ENCODE results near the gene B2M.
"Not testable (repeated sequence)": the region's sequence is repeated elsewhere in the genome, so short reads cannot be mapped to it uniquely, and the experiment has no call there.

The B2M gene

GRCh38 chr15:44726568-44727484 lies 15.5 kb downstream of the B2M start:
- DNase-seq: peak; percentile 92

DNA sequence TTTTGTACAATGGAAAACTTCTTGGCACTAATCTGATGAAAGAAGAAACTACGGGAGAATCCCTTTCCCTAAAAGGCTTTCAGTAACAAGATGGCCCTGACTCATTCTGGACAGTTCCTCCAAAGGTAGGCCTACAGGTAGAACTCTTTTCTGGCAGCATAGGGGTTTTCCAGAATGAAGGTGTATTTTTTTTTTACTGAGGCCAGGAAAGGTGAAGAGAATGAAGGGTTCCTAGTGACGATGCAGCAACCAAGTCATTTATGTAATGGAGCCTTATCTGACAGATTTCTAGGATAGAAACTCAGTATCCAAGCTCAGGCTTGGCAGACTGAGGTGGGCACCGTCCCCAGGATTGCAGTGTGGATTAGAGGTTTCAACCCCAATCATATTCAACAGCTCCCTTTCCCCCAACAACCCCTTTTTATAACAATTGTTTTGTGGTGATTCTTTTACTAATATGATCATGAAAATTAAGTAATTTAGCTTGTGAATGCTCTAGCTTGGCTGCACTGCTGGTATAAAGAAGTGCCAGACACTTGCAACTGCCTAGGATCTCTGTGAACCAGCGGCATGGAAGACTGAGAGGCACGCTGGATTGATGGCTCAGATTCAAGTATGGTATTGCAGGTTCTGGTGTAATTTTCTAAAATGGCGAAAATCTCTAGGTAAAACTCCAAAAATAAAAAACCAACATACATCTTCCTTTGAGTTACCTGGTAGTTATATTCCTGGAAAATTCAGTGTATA lies 16.3 kb downstream of the B2M start:
- DNase-seq: peak; percentile 66

GRCh38 chr15:44728232-44728575 lies 16.9 kb downstream of the B2M start:
- not testable (repeated sequence) for DNase-seq

- DNase-seq: peak; percentile 98
Observed at GRCh38 chr15:44728576-44729407, 17.5 kb downstream of the B2M start.

DNA sequence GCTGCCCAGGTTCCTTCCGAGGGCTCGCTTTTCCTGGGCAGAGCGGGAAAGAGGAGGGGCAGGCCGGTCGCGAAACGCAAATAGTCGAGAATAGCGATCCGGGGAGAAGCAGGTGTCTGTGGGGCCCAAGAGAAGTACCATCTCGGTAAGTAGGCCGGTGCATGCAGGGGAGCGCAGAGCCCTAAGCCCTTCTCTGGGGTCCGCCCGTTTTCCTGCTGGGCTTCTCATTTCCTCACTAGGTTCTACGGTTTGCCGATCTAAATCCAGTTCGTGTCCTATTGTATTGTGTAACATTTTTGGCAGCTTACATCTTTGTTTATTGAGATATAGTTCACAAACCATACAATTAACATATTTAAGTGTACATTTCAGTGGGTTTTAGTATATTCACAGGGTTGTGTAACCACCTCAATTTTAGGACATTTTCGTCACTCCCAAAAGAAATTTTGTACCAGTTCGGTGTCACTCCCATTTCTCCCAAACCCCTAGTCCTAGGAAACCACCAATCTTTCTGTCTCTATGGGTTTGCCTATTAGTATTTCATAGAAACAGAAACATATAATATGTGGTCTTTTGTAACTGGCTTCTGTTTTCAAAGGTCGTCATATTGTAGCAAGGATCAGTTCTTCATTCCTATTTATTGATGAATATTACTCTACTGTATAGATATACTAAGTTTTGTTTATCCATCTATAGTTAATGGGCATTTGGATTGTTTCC lies 18.3 kb downstream of the B2M start:
- DNase-seq: peak; percentile 63

- DNase-seq: no peak
Observed at GRCh38 chr15:44734839-44735481, 23.6 kb downstream of the B2M start.

DNA sequence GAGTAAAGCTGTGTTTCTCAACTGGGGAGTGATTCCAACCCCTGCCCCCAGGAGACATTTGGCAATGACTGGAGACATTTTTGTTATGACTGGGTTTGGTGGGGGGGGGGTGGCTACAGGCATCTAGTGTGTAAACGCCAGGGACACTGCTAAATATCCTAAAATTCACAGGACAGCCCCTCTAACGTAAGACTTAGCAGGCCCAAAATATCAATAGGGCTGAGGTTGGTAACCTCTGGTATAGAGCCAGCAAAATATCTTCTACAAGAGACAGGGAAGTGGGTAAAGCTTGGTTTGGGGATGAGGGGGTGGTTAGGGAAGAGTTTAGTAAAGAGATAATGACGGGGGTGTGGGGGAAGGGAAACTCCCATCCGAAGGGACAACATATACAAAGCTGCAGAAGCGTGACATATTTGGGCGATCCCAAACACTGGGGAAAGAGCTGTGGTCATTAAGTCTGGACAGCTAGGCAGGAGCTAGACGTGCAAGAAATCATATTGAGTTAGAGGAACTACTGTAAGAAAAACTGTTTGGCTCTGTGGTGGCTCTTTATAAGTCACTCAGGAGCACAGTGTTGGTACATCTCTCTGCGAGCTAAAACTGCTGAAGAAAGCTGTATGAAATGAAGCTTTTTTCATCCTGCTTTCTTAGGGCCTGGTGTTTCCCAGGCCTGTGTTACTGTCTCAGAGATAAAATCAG lies 24.3 kb downstream of the B2M start:
- DNase-seq: peak; percentile 52

DNA sequence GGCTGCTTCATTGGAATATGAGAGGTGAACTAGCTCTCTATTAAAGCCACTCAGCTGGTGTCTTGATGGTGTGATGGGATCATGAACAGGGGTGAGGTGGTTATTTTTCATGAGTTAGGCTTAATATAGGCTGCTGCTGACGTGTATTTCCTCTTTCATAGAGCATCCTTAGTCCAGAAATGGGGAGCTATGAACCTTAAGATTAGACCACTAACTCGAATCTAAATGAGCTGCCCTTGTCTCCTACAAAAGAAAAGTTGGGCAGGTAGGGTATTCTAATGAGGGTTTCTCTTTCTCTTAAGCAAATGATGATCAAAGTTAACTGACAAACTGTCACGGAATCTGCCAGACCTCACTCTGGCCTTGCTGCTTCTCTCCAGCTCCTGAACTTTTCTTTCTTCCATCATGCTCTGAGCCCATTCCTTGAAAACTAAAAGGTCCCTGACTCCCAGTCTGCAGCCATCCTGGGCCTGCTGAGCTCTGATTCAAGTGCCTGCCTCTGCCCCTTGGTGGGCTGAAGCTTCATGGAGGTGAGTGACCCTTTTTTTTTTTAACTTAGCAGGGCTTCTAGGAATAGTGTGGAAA lies 25.0 kb downstream of the B2M start, which contains the start of gene TRIM69:
Gene TRIM69 (plus strand): TSS at position 348 of the 585 bp plus-strand sequence. CDS start 177 bp downstream, at position 525.
- peak; percentile 49 for DNase-seq

- DNase-seq: peak; percentile 69
Observed at GRCh38 chr15:44738340-44738984, 27.1 kb downstream of the B2M start.

DNA sequence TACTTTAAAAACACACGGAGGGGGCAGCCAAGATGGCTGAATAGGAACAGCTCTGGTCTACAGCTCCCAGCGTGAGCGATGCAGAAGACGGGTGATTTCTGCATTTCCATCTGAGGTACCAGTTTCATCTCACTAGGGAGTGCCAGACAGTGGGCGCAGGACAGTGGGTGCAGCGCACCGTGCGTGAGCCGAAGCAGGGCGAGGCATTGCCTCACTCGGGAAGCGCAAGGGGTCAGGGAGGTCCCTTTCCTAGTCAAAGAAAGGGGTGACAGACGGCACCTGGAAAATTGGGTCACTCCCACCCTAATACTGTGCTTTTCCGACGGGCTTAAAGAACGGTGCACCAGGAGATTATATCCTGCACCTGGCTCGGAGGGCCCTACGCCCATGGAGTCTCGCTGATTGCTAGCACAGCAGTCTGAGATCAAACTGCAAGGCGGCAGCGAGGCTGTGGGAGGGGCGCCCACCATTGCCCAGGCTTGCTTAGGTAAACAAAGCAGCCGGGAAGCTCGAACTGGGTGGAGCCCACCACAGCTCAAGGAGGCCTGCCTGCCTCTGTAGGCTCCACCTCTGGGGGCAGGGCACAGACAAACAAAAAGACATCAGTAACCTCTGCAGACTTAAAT lies 28.0 kb downstream of the B2M start:
- not testable (repeated sequence) for DNase-seq

- DNase-seq: not testable (repeated sequence)
Observed at GRCh38 chr15:44743454-44743853, 32.1 kb downstream of the B2M start.

- no peak for DNase-seq
Observed at GRCh38 chr15:44753345-44753744, 42.0 kb downstream of the B2M start.

DNA sequence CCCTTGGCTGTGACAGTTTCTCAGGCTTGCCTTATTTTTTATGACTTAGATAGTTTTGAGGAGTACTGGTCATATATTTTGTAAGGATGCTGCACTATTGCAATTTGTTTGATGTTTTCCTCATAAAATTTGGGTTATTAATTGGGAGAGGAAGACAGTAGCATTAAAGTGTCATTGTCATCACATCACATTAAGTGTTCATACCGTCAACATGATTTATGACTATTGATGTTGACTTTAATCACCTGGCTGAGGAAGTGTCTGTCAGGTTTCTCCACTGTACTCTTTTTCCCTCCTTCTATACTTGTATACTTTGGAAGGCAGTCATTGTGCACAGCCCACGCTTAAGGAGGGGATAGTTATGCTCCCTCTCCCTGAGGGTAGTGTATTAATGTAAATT lies 51.9 kb downstream of the B2M start:
- DNase-seq: no peak

DNA sequence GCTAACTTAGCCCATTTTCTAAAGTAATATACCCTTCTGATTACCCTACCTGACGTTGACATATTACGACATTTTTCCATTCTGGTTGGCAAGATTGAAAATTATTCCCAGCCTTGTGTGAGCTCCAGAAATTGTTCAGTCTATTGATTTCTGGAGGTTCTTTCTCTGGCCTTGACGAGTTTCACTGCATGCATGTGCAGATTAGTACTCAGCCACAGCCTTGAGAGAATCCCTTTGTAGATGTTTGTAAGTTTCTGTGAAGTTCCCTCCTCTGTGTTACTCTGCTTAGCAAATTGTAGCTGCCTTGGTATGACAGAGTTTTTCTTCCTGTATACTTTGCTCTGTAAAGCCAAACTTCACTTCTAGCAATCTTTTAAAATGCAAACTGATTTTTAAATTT lies 52.5 kb downstream of the B2M start:
- no peak for DNase-seq

GRCh38 chr15:44765036-44765435 lies 53.7 kb downstream of the B2M start:
- DNase-seq: no peak

All from CD4-positive, alpha-beta T cell treated with Interleukin-12 subunit alpha and Interleukin-12 subunit beta, for 1 hour (primary cell).